A549 (cell line): ENCODE data around the gene RASL10A.

Experiments
- CHD4 ChIP-seq: fragments of 200-600 bp; sonication (generic); IDR thresholded peaks from 2 replicates; pipeline ENCODE4 v1.6.1; 2016; ENCODE audit warnings: antibody characterized with exemption, mild to moderate bottlenecking, borderline replicate concordance
- CTCF ChIP-seq: fragments of >200 bp; sonication (Bioruptor Twin); formaldehyde crosslinking; IDR thresholded peaks from 3 replicates; pipeline ENCODE4 v1.5.1; 2016
- POLR2A ChIP-seq: IDR thresholded peaks from 2 replicates; pipeline ENCODE4 v1.6.1; 2012; ENCODE audit warnings: mild to moderate bottlenecking, low read length

- TF ChIP-seq CTCF, result no peak
- no peak for TF ChIP-seq CHD4
- TF ChIP-seq POLR2A, result no peak
Observed at GRCh38 chr22:29291215-29291614, 24.3 kb downstream of the RASL10A start.
